Measurements from ENCODE around the gene ULBP2.

Gene ULBP2, protein sequence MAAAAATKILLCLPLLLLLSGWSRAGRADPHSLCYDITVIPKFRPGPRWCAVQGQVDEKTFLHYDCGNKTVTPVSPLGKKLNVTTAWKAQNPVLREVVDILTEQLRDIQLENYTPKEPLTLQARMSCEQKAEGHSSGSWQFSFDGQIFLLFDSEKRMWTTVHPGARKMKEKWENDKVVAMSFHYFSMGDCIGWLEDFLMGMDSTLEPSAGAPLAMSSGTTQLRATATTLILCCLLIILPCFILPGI

DNA sequence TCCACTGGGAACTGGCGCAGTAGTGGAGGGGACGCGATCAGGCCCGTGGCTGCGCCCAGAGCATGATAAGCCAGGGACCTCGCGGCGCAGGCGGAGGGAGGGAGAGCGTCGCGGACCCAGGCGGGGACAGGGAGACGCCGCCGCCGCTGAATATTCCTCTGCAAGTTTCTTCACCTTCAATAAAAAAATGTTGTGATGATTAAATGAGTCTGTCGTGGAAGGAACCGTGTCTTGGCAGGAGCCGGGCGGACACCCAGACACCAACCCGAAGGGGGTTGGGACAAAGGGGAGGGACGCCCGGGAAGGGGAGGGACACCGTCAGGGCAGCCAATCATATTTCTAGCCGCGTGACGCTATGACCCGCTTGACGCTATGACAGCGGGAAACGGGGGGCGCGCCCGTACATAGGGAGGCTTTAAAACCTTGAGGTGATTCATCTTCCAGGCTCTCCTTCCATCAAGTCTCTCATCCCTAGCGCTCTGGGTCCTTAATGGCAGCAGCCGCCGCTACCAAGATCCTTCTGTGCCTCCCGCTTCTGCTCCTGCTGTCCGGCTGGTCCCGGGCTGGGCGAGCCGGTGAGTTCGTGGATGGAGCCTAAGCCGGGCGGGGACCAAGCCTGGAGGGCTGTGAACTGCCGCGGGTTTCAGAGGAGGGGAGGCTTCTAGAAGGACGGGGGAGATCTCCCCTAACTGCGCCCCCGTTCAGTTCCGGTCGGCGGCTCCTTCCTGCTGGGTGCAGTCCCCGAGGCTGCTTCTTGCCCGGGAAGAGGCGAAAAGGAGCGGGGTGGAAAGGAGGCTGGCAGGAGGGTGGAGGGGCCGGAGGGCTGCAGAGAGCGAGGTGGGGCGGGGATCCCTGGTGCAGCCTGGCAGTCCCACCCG lies at the start of gene ULBP2:
Gene ULBP2 (plus strand): TSS at position 432 of the 878 bp plus-strand sequence. CDS start 59 bp downstream, at position 491.
- DNase-seq (ENCODE audit: insufficient read length, low spot score) (peak; percentile 70), FAIRE-seq (no peak)
- TF ChIP-seq POLR2A (IDR thresholded peaks at IDR 0.05; ENCODE audit: low read depth, low read length): peak; percentile 57

DNA sequence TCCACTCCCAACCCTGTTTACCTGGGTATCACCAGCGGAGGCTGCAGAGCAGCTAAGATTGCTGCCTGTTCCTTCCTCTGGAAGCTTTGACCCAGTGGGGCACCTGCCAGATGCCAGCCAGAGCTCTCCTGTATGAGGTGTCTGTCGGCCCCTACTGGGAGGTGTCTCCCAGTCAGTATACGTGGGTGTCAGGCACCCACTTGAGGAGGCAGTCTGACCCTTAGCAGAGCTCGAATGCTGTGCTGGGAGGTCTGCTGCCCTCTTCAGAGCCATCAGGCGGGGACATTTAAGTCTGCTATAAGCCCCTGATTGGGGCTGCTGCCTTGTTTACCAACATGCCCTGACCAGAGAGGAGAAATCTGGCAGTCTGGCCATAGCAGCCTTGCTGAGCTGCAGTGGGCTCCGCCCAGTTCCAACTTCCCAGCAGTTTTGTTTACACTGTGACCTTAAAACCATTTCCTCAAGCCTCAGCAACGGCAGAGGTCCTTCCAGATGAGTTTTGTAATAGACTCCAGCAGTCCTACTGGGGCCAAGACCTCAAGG lies 46.7 kb upstream of the ULBP2 start:
- DNase-seq (ENCODE audit: insufficient read length, low spot score): no peak
- no peak for FAIRE-seq
- no peak for TF ChIP-seq POLR2A (IDR thresholded peaks at IDR 0.05; ENCODE audit: low read depth, low read length)

DNA sequence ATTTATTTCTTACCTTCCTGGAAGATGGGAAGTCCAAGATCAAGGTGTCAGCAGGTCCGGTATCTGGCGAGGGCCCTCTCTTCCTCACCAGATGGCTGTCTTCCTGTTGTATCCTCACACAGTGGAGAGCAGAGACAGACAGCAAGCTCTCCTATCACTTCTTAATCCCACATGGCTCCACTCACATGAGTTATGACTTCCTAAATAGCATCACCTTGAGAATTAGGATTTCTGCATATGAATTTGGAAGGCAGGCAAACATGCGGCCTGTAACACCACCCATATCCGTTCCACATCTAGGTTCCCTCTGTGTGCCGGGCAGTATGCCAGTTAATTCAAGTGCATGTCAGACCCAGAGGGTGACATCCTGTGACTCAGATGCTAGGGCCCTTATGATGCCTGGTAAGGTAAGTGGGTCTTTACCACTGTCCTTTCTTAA lies 46.0 kb upstream of the ULBP2 start:
- no peak for TF ChIP-seq POLR2A (IDR thresholded peaks at IDR 0.05; ENCODE audit: low read depth, low read length)

DNA sequence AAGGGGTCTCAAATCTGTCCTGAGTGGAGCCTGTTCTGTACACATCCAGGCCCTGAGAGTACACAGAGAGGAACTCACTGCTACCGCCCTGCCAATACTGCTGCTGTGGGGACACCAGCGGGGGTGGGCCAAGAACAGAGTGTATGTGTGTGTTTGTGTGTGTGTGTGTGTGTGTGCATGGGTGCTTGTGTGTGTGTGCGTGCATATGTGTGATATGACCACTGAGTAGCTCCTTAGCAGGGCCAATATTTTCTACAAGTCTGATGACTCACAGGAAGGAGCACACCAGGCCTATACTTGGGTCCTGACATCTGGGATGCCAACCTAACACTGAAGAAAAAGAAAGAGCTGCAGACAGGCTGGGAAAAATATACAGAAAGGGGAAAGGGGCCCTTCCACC lies 45.3 kb upstream of the ULBP2 start:
- no peak for TF ChIP-seq POLR2A (IDR thresholded peaks at IDR 0.05; ENCODE audit: low read depth, low read length)
- no peak for DNase-seq (ENCODE audit: insufficient read length, low spot score)
- FAIRE-seq: no peak

More for the DNA sequence above, 46.0 kb upstream of the ULBP2 start:
- peak; percentile 11 for FAIRE-seq
- peak; percentile 67 for DNase-seq (ENCODE audit: insufficient read length, low spot score)

DNA sequence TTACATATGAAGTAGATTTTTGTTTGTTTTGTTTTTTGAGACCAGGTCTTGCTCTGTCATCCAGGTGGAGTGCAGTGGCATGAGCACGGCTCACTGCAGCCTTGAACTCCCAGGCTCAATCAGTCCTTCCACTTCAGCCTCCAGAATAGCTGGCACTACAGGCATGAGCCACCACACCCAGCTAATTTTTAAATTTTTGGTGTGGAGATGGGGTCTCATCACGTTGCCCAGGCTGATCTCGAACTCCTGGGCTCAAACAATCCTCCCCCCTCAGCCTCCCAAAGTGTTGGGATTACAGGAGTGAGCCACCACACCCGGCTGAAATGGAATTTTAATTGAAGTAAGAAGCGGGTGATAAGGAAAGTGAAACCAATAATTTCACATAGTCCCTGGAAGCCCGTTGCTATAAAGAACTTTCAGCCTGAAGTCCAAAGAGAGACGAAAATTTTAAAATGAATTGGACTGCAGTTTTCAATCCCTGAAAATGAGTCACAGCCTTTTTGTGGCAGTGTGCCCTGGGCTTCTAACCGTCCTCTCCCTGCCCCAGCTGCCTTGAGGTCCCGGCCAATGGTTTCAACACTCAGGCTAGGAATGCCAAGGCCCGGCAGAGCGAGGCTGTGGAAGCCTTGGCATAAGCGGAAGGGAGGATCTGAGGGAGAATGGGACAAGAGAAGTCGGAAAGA lies 44.7 kb upstream of the ULBP2 start:
- no peak for TF ChIP-seq POLR2A (IDR thresholded peaks at IDR 0.05; ENCODE audit: low read depth, low read length)
- peak; percentile 67 for DNase-seq (ENCODE audit: insufficient read length, low spot score)
- FAIRE-seq: no peak

DNA sequence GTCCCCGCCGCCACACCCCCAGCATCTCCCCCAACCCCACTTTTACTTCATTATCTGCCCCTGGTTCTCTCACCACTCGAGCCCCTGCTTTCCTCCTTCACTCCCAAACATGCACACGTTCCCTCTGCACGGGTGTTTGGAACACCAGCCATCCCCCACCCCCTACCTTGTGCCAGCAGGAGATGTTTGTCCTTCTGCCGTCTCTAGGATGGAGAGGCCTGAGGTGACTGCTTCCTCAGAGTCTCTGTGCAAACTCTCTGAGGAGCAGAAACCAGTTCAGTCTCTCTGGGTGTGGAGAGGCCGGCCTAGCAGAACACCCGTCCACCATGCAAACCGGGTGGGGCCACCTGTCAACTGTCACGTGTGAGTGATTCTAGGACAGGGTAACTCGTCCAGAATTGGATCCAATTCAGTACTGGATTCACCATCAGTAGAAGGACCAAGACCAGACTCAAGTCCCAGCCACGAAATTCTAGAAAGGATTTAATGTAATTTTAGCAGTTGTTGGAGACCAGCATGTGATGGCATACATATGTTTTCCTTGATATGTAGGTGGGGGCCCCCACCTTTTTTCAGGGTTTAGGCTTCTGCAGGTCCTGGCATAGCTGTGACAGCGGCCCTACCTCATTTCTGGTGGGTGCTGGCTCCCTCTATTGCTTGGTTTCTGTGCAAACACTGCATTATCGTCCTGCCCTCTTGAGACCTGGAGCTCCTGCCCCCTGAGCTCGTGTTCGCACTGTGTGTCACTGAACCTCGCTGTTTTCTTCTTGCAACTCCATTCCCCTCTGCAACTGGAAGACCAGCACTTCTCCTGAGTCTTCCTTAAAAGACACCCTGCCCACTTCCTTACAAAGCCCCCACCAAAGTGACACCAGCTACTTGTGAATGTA lies 43.7 kb upstream of the ULBP2 start, which contains the start of gene RAET1E:
Gene RAET1E (minus strand): TSS at position 259 of the 890 bp plus-strand sequence. CDS start 7,212 bp downstream, outside the sequence.
- no peak for TF ChIP-seq POLR2A (IDR thresholded peaks at IDR 0.05; ENCODE audit: low read depth, low read length)
- DNase-seq (ENCODE audit: insufficient read length, low spot score) (no peak), FAIRE-seq (no peak)

DNA sequence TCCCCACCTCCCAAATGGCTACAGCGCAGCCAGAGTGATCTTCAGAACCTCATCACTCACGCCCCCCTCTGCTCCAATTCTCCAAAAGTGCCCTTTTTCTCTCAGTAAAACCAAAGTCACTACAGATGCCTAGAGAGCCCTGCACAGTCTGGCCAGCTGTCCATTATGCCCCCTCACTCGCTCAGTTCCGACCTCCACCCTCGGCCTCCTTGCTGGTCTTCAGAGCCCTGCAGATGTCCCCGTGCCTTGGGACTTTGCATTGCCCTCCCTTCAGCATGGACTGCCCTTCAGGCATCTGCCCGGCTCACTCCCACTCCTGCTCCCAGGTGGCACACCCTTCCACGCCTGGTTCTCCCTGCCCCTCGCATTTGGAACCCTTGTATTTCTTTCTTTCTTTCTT lies 42.8 kb upstream of the ULBP2 start:
- DNase-seq (ENCODE audit: insufficient read length, low spot score): no peak
- FAIRE-seq: no peak
- TF ChIP-seq POLR2A (IDR thresholded peaks at IDR 0.05; ENCODE audit: low read depth, low read length): no peak

DNA sequence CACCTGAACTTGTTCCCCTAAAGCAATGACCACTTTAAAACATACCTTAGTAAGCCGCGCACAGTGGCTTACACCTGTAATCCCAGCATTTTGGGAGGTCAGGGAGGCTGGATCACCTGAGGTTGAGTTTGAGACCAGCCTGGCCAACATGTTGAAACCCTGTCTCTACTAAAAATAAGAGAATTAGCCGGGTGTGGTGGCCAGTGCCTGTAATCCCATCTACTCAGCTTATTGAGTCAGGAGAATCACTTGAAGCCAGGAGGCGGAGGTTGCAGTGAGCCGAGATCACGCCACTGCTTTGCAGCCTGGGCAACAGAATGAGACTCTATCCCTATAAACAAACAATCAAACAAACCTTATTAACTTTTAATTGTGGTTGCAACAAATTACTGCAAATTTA lies 42.3 kb upstream of the ULBP2 start:
- FAIRE-seq (no peak), DNase-seq (ENCODE audit: insufficient read length, low spot score) (no peak)
- no peak for TF ChIP-seq POLR2A (IDR thresholded peaks at IDR 0.05; ENCODE audit: low read depth, low read length)

DNA sequence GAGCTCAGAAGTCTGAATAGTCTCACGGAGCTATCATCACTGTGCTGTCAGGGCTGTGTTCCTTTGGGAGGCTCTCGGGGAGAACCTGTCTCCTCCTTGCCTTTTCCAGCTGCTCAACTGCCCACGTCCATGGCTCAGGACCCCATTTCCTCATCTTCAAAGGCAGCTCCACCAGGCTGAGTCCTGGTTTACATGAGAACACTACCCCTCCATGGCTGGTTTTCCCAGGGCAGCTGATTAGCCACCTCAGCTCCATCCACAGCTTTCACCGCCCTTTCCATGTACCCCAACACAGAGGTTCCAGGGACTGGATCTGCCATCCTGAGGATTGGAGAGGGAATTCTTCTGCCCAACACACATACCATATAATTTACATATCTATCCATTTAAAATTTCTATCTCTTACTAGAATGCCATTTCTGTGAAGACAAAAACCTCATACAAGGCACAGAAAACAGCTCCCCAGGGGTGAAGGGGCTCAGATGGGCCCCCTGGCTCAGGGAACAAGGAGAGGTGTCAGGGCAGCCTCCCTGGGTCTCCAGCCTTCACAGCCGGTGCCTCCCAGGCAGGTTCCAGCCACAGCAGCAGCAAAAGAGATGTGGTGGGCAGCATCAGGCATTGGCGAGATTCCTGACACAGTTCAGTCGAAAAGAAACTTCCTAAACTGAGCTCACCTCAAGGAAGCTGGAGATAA lies 41.7 kb upstream of the ULBP2 start:
- DNase-seq (ENCODE audit: insufficient read length, low spot score) (no peak), FAIRE-seq (no peak)

DNA sequence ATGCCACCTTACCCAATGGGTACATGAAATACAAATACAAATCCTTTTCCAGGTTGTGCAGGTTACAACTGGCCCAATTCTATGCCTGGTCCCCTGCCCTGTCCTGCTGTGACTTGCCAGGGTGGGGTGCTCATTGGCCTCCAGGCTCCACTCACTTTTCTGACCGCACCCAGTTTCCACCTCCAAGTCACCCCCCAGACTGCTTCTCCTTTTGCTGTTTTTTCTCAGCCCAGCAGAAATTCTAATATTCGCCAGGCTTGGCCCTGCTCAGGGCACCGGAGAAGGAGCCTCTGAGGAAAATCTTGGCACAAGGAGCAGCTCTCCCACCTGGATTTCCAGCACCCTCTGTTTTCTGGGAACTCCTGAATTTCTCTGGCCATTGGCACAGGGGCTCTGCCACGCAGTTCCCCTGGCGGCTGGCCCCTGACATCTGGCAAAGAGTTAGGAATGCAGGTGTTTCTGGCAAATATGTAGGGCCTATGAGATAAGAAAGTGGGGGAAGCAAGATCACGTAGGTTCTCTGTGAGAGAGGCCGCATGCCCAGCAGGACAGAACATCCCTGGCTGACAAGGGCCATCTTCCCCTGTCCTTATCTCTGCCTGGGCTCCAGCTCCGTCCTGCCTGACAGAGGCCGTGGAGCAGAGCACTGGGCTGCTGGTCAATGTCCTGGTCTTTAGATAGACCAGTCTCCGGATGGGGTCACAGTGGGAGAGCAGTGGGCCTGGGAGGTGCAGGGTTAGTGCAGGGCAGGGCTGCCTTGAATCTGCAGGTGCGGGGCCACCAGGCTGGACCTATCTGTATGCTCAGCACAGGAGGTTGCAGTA lies 41.0 kb upstream of the ULBP2 start:
- DNase-seq (ENCODE audit: insufficient read length, low spot score) (no peak), FAIRE-seq (no peak)
- no peak for TF ChIP-seq POLR2A (IDR thresholded peaks at IDR 0.05; ENCODE audit: low read depth, low read length)

More for the DNA sequence above, 41.7 kb upstream of the ULBP2 start:
- TF ChIP-seq POLR2A (IDR thresholded peaks at IDR 0.05; ENCODE audit: low read depth, low read length): no peak

DNA sequence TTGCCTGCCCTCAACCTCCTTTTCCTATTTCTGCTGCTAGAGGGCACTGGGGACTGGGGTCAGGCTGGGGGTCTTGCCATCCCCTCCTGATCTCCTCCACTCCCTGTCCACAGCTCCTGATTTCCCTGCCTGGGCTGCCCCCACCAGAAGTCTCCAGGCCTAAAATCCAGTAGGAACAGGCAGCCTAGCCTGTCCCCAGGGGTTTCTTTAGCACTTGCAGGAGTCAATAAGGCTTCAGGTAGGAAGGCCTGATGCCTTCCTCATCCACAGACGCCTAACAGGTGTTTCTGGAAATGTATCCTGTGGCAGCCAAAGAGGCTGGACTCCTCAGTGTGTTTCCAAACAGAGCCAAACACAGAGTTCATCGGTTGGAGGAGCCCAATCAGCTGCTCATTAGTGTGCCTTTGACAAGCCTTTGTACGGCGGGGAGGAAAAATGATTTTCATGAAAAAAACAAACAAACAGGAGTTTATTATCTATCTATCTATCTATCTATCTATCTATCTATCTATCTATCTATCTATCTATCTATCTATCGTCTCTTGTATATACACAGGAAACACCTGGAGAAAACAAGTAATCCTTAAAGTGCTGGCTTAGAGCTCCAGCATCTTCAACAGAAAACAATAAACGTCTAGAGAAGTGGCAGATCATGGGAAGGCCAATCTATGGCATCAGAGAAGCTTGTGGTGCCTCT lies 40.2 kb upstream of the ULBP2 start:
- FAIRE-seq: no peak
- DNase-seq (ENCODE audit: insufficient read length, low spot score): no peak
- TF ChIP-seq POLR2A (IDR thresholded peaks at IDR 0.05; ENCODE audit: low read depth, low read length): no peak

Data from H54 (cell line).